ENCODE measurements around the gene TMPRSS13.

Gene TMPRSS13

DNA sequence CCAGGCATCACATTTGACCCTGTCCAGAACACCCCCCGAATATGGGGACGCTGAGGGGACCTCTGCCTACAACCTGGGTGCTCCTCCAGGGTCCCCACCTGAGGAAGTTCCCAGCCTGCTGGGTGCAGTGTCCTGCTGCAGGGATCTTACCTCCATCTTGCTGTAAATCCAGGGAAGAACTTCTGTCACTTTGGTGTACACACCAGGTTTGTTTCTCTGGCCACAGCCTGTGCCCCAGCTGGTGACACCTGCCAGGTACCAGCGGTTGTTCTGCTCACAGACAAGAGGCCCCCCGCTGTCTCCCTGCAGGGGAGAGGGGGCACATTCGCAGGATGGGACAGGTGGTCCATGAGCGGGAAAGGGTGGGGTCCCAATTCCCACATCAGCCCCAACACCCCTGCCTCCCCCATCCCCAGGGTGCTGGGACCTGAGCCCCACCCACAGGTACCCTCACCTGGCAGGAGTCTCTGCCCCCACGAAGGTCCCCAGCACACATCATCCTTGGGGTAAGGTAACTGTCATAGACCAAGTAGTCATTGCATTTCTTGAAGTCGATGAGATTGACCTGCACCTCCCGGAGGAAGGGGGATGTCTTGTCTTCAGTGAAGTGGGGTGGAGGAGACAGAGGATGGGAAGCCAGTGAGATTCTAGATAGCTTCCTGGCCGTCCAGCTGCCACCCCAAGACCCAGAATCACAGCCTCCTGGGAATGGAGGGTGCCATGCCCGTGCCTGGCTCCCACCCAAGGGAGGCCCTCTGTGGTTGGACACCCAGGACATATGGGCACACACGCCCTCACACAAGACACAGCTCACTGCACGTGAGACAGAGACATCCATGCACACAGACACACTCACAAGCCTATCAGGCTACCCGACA is 25.5 kb downstream of the TMPRSS13 start:
- TF ChIP-seq JUND (IDR thresholded peaks at IDR 0.05; ENCODE audit: low read depth) = no peak
- no peak for DNase-seq (ENCODE audit: low read depth in 1 of 2, low spot score in 1 of 2)
- in situ Hi-C loops (cut with HindIII; ENCODE audit: low pct_unique_long_range_greater_than_20kb, low sequenced_read_pairs) = no loop called here

GRCh38 chr11:117902001-117902845 is 27.0 kb downstream of the TMPRSS13 start:
- no peak for TF ChIP-seq JUND (IDR thresholded peaks at IDR 0.05; ENCODE audit: low read depth)
- in situ Hi-C loops (cut with HindIII; ENCODE audit: low pct_unique_long_range_greater_than_20kb, low sequenced_read_pairs) = no loop called here
- no peak for DNase-seq (ENCODE audit: low read depth in 1 of 2, low spot score in 1 of 2)

- in situ Hi-C loops (cut with HindIII; ENCODE audit: low pct_unique_long_range_greater_than_20kb, low sequenced_read_pairs) = no loop called here
- no peak for TF ChIP-seq JUND (IDR thresholded peaks at IDR 0.05; ENCODE audit: low read depth)
- DNase-seq (ENCODE audit: low read depth in 1 of 2, low spot score in 1 of 2) = no peak
These were observed 27.6 kb downstream of the TMPRSS13 start for GRCh38 chr11:117901601-117902000.

GRCh38 chr11:117900720-117901440 is 28.3 kb downstream of the TMPRSS13 start:
- in situ Hi-C loops (cut with HindIII; ENCODE audit: low pct_unique_long_range_greater_than_20kb, low sequenced_read_pairs) = no loop called here
- no peak for TF ChIP-seq JUND (IDR thresholded peaks at IDR 0.05; ENCODE audit: low read depth)

DNA sequence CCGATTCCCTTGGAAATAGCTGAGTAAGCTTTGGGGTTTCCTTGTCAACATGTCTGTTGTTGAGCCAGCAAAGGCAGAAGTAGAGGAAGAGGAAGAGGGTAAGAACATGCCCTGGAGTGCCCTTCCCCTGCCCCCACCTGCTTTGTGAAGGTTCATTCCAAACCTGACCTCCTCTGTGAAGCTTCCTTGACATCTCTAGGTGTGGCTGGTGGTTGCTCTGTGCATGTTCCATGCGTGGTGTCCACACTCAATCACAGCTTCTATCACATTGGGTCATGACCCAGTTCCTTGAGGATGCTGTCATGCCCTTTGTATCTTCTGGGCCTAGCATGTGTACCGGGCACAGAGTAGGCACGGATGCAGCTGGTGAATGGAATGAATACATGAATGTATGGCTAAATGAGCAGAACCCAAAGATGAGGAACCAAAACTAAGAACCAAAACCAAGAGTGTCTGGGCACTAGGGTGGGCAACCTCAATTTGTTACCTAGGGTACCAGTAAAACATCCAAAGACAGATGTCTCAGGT is 29.0 kb downstream of the TMPRSS13 start:
- no peak for TF ChIP-seq JUND (IDR thresholded peaks at IDR 0.05; ENCODE audit: low read depth)
- in situ Hi-C loops (cut with HindIII; ENCODE audit: low pct_unique_long_range_greater_than_20kb, low sequenced_read_pairs) = no loop called here
- DNase-seq (ENCODE audit: low read depth in 1 of 2, low spot score in 1 of 2) = no peak

More at GRCh38 chr11:117900720-117901440, 28.3 kb downstream of the TMPRSS13 start:
- DNase-seq (ENCODE audit: low read depth in 1 of 2, low spot score in 1 of 2) = no peak

GRCh38 chr11:117898059-117898458 is 31.1 kb downstream of the TMPRSS13 start:
- no peak for DNase-seq (ENCODE audit: low read depth in 1 of 2, low spot score in 1 of 2)
- in situ Hi-C loops (cut with HindIII; ENCODE audit: low pct_unique_long_range_greater_than_20kb, low sequenced_read_pairs) = no loop called here
- TF ChIP-seq JUND (IDR thresholded peaks at IDR 0.05; ENCODE audit: low read depth) = no peak

GRCh38 chr11:117892651-117893050 is 36.6 kb downstream of the TMPRSS13 start:
- no peak for DNase-seq (ENCODE audit: low read depth in 1 of 2, low spot score in 1 of 2)
- in situ Hi-C loops (cut with HindIII; ENCODE audit: low pct_unique_long_range_greater_than_20kb, low sequenced_read_pairs) = no loop called here
- TF ChIP-seq JUND (IDR thresholded peaks at IDR 0.05; ENCODE audit: low read depth) = no peak

DNA sequence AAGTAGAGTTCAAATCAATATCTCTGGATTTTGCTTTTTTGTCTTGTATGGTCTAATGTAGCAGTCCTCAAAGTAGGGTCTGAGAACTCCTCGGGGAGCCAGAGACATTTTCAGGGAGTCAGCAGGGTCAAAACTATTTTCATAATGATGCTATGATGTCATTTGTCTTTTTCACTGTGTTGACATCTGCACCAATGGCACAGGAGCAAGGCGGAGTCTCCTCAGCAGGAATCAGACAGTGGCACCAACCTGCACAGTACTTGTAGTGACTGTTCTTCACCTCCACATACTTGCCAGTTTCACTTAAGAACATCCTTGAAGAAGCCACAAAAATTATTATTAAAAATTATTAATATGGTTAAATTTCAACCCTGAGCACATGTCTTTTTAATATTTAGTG is 37.8 kb downstream of the TMPRSS13 start:
- TF ChIP-seq JUND (IDR thresholded peaks at IDR 0.05; ENCODE audit: low read depth) = no peak
- no peak for DNase-seq (ENCODE audit: low read depth in 1 of 2, low spot score in 1 of 2)
- in situ Hi-C loops (cut with HindIII; ENCODE audit: low pct_unique_long_range_greater_than_20kb, low sequenced_read_pairs) = no loop called here

GRCh38 chr11:117888139-117888566 is 41.0 kb downstream of the TMPRSS13 start:
- in situ Hi-C loops (cut with HindIII; ENCODE audit: low pct_unique_long_range_greater_than_20kb, low sequenced_read_pairs) = no loop called here
- TF ChIP-seq JUND (IDR thresholded peaks at IDR 0.05; ENCODE audit: low read depth) = peak; percentile 32; the same call in 1 of the 2 replicates
- peak in 1 of 2 experiments; percentile 71 for DNase-seq (ENCODE audit: low read depth in 1 of 2, low spot score in 1 of 2)

GRCh38 chr11:117887431-117888138 is 41.6 kb downstream of the TMPRSS13 start:
- no peak for TF ChIP-seq JUND (IDR thresholded peaks at IDR 0.05; ENCODE audit: low read depth)
- no peak for DNase-seq (ENCODE audit: low read depth in 1 of 2, low spot score in 1 of 2)
- in situ Hi-C loops (cut with HindIII; ENCODE audit: low pct_unique_long_range_greater_than_20kb, low sequenced_read_pairs) = no loop called here

DNA sequence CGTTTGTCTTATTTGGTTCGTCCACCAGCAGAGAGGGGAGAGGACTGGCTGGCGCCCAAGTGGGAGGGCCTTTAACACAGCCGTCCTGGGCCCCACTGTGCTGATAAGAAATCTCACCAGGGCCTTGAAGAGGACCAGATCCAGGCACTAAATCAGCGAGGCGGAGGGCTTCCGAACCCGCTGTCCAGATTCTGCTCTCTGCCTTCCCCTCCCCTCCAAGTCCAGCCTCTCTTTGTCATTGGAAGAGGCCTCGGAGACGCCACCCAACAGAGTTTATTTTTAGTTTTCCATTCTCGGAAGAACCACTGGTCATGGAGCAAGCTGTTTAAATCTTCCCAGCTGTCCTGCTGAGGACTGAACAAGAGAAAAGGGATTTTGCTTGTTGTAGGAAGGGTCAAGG is 43.4 kb downstream of the TMPRSS13 start:
- no peak for TF ChIP-seq JUND (IDR thresholded peaks at IDR 0.05; ENCODE audit: low read depth)
- in situ Hi-C loops (cut with HindIII; ENCODE audit: low pct_unique_long_range_greater_than_20kb, low sequenced_read_pairs) = no loop called here
- DNase-seq (ENCODE audit: low read depth in 1 of 2, low spot score in 1 of 2) = no peak
